Skeletal muscle cell (primary cell): ENCODE data around the gene ADM2.
A peak's percentile ranks its signal among the peaks of the same experiment; 100 is the strongest.

ENCODE experiments used
- DNase-seq: peaks from one replicate; pipeline ENCODE4 v3.0.0-alpha.2; 2010; ENCODE audit warnings: low read depth
- H3K4me3 ChIP-seq: 2 replicates; pipeline ENCODE4 v1.5.1; 2011; ENCODE audit warnings: low read depth, mild to moderate bottlenecking, control low read depth, low read length, moderate library complexity

The ADM2 gene

GRCh38 chr22:50464451-50464850 is 16.9 kb upstream of the ADM2 start:
- no peak overlapping the region for H3K4me3 ChIP-seq
- DNase-seq, result no peak

GRCh38 chr22:50465066-50465930 is 16.0 kb upstream of the ADM2 start:
- H3K4me3 ChIP-seq, result no peak overlapping the region
- DNase-seq, result no peak

GRCh38 chr22:50467341-50467740 is 14.0 kb upstream of the ADM2 start:
- DNase-seq, result no peak
- no peak overlapping the region for H3K4me3 ChIP-seq

- DNase-seq, result no peak
- H3K4me3 ChIP-seq, result no peak overlapping the region
Observed at GRCh38 chr22:50467773-50468440, 13.4 kb upstream of the ADM2 start.

- no peak overlapping the region for H3K4me3 ChIP-seq
Observed at GRCh38 chr22:50468626-50469025, 12.7 kb upstream of the ADM2 start.

GRCh38 chr22:50469377-50470305 is 11.7 kb upstream of the ADM2 start:
- DNase-seq, result no peak
- no peak overlapping the region for H3K4me3 ChIP-seq

More at GRCh38 chr22:50468626-50469025, 12.7 kb upstream of the ADM2 start:
- no peak for DNase-seq

GRCh38 chr22:50470491-50470890 is 10.9 kb upstream of the ADM2 start:
- no peak for DNase-seq

GRCh38 chr22:50471197-50471847 is 10.0 kb upstream of the ADM2 start:
- no peak for DNase-seq
- no peak overlapping the region for H3K4me3 ChIP-seq

More at GRCh38 chr22:50470491-50470890, 10.9 kb upstream of the ADM2 start:
- H3K4me3 ChIP-seq, result no peak overlapping the region

GRCh38 chr22:50471962-50472361 is 9.4 kb upstream of the ADM2 start:
- H3K4me3 ChIP-seq, result no peak overlapping the region

GRCh38 chr22:50473088-50473487 is 8.3 kb upstream of the ADM2 start:
- no peak overlapping the region for H3K4me3 ChIP-seq

More at GRCh38 chr22:50471962-50472361, 9.4 kb upstream of the ADM2 start:
- no peak for DNase-seq

GRCh38 chr22:50473855-50474671 is 7.3 kb upstream of the ADM2 start:
- H3K4me3 ChIP-seq, result peak overlapping the region; percentile 66
- peak; percentile 23 for DNase-seq

More at GRCh38 chr22:50473088-50473487, 8.3 kb upstream of the ADM2 start:
- DNase-seq, result no peak

- DNase-seq, result peak; percentile 49
- H3K4me3 ChIP-seq, result peak within 1 kb of the TSS; percentile 66
Observed at GRCh38 chr22:50474710-50475651, 6.4 kb upstream of the ADM2 start, which contains the start of gene SBF1. TSS of gene SBF1 (minus strand) at chr22:50475035. CDS start at chr22:50474840, 195 bp downstream.

- H3K4me3 ChIP-seq, result peak overlapping the region; percentile 55
- DNase-seq, result no peak
Observed at GRCh38 chr22:50475652-50476002, 5.7 kb upstream of the ADM2 start.

GRCh38 chr22:50476868-50477267 is 4.5 kb upstream of the ADM2 start:
- H3K4me3 ChIP-seq, result no peak overlapping the region
- DNase-seq, result no peak

GRCh38 chr22:50477923-50478322 is 3.4 kb upstream of the ADM2 start:
- DNase-seq, result no peak
- H3K4me3 ChIP-seq, result no peak overlapping the region

GRCh38 chr22:50479721-50480120 is 1.6 kb upstream of the ADM2 start:
- DNase-seq, result no peak
- no peak overlapping the region for H3K4me3 ChIP-seq

GRCh38 chr22:50481045-50481439 is 301 bp upstream of the ADM2 start:
- peak overlapping the region; percentile 65 for H3K4me3 ChIP-seq
- DNase-seq, result no peak
